Urinary bladder (tissue), 4 donors: ENCODE measurements around the gene SERPINA3. TPM values are rescaled to one million over a fixed set of nuclear protein-coding genes. Genes with fewer than 3 reads are reported as not detected.

Source experiments
- DNase-seq: peaks from one replicate; pipeline ENCODE4 v3.0.0-alpha.2; 2015; ENCODE audit errors: extremely low spot score
- H3K27ac ChIP-seq: one replicate; pipeline ENCODE4 v1.5.1; 2013; ENCODE audit warnings: low read depth, mild to moderate bottlenecking, moderate library complexity
- H3K36me3 ChIP-seq: one replicate; pipeline ENCODE4 v1.6.1; 2013; ENCODE audit warnings: mild to moderate bottlenecking, moderate library complexity; ENCODE audit not compliant: insufficient read depth
- H3K4me1 ChIP-seq: one replicate; pipeline ENCODE4 v1.6.1; 2013; ENCODE audit warnings: mild to moderate bottlenecking, moderate library complexity; ENCODE audit not compliant: insufficient read depth
- H3K4me3 ChIP-seq: one replicate; pipeline ENCODE4 v1.5.1; 2013; ENCODE audit warnings: low read depth, low read length
- WGBS: extraction: QIAGEN DNeasy Blood & Tissue Kit; methylation state at CpG from one replicate; pipeline ENCODE4 v1.1.7; 2013; 5-methylcytosine and 5-hydroxymethylcytosine counted together
- polyA plus RNA-seq: library from polyadenylated mRNA; stranded (reverse); fragments of 200-250 nt; gene quantifications from one replicate; pipeline ENCODE4 v1.2.3, GENCODE V29; 2013
- total RNA-seq: library from RNA; depleted of rRNA; stranded (reverse); fragments of >200 nt; gene quantifications from one replicate; pipeline ENCODE4 v1.2.3, GENCODE V29; 2014
- donor health status: healthy with polysubstance abuse.
- donor health status: healthy.

SERPINA3 gene
- total and polyA plus RNA-seq, 2 donors: 3.5 to 842 TPM

DNA sequence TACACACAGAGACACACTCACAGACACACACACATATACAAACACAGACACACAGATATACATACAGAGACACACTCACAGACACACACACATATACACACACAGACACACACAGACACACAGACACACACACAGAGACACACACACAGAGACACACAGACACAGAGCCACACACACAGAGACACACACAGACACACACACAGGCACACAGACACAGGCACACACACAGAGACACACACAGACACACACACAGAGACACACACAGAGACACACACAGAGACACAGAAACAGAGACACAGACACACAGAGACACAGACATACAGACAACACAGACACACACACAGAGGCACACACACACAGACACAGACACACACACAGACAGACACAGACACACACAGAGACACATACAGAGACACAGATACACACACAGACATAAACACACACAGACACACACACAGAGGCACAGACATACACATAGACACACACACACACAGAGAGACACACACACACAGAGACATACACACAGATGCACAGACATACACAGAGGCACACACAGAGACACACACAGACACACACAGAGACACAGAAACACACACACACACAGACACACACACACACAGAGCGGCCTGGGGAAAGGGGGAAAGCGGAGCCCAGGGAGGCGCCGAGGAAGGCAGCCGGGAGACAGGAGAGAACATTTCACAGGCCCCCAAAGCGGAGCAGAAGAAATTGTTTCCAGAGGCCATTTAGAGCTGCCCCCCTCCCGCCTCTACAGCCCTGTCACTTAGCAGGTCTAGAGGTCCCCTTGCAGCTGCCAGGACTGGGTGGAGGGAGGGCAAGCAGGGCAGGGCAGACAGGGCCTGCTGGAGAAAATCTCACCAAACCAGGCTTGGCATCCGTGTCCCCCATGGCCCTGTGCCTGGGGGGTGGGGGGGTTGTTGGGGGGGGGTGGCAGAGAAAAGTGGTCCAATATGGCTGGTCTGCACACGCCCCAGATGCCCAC, 38.9 kb downstream of the SERPINA3 start:
- no peak for DNase-seq
- H3K4me1 ChIP-seq: no peaks in the 10 kb centered on the region
- H3K4me3 ChIP-seq: no peak overlapping the region
- H3K27ac ChIP-seq: no peak overlapping the region
- no peaks in the 10 kb centered on the region for H3K36me3 ChIP-seq
- WGBS: 59% methylated on average over 9 of the region's 9 CpGs

DNA sequence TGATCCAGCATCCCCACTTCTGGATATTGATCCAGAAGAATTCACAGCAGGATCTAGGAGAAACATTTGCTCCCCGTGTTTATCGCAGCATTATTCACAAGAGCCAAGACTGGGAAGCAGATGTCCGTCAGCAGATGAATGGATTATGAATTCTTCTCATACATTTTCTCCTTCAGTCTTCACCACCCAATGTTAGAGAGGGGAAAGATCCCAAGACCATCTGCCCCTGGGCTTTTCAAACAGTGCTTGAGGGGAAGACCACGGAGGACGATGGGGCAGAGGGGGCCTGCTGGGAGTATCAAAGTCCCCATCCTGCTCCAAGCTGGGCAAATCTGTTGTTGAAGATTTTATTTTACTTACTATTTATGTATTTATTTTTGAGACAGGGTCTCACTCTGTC, 41.1 kb downstream of the SERPINA3 start:
- H3K36me3 ChIP-seq: no peaks in the 10 kb centered on the region
- no peak for DNase-seq
- no peak overlapping the region for H3K4me3 ChIP-seq
- H3K27ac ChIP-seq: no peak overlapping the region
- WGBS: 78% methylated on average over 5 of the region's 5 CpGs
- no peaks in the 10 kb centered on the region for H3K4me1 ChIP-seq

DNA sequence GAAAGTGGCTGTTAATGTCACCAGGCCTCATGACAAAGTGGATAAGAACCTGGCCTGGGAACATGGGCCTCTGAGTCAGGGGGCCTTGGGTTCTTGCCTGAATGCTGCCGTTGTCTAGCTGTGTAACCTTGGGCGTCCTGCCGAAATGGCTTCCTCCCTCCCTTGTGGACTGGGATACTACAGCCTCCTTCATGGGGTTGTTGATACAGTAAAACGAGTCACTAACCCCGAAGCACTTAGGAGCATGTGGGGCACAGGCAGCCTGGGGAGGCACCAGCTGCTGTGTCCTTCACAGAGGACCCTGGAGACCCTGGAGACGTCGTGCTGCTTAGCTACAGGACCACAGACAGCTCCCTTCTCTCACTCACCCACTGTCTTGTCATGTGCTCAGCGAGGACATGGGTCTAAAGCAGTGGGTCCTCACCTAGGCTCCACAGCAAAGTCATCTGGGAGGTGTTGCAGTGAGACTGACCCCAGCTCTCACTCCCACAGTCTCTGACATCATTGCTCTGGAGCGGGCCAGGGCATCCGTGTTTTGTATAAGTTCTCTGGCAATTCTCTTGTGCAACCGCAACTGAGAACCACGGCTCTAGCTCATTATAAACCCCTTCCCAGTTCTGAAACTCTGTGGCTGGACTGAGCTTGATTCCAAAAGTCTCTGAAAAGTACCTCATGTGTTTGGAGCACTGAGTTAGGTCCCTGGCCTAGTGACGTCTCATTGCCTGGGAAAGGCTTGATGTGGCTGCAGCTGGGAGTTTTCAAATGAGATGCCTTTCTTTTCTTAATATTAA, 42.1 kb downstream of the SERPINA3 start:
- 56% methylated on average over 13 of the region's 13 CpGs for WGBS
- H3K36me3 ChIP-seq: no peaks in the 10 kb centered on the region
- no peak for DNase-seq
- no peak overlapping the region for H3K4me3 ChIP-seq
- H3K4me1 ChIP-seq: no peaks in the 10 kb centered on the region
- H3K27ac ChIP-seq: no peak overlapping the region

DNA sequence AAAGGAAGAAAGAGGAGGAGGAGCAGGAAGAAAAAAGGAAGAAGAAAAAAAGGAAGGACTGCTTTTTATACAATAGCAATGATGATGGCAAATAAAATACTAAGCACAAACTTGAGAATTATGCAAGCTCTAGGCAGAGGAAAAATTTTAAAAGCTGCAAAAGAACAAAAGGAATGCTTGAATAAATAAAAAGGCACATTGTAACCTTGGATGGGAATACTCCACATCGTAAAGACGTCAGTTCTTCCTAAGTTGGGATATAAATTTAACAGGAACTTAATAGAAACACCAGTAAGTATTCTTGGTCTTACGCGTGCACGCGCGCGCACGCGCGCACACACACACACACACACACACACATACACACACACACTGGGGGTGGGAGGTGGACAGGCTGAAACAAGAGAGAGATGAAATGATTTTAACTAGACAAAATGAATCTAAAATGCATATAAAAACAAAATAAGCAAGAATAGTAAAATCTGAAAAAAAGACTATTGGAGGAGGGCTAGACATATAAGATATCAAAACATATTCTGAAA, 43.0 kb downstream of the SERPINA3 start:
- Histone ChIP-seq H3K4me1 (no peaks in the 10 kb centered on the region), H3K27ac (no peak overlapping the region), H3K36me3 (no peaks in the 10 kb centered on the region), H3K4me3 (no peak overlapping the region)
- DNase-seq: peak; percentile 43
- WGBS: 44% methylated on average over 11 of the region's 11 CpGs

DNA sequence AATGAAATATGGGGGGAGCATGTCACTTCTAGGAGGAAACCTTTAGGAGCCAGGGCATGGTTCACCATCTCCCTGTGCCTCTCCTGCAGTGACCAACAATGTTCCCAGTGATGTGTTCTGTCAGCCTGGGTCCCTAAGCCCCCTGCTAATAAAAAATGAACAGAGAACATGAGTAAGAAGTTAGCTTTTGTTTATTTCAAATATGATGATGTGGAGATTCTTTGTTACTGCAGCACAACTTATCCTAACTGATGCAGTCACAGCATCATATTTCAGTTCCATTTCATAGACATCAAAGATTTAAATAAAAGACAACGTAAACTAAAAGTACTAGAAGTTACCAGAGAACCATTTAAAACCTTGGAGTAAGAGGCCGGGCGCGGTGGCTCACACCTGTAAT, 43.9 kb downstream of the SERPINA3 start:
- Histone ChIP-seq H3K27ac (no peak overlapping the region), H3K36me3 (no peaks in the 10 kb centered on the region), H3K4me3 (no peak overlapping the region), H3K4me1 (no peaks in the 10 kb centered on the region)
- WGBS: 90% methylated on average over 4 of the region's 4 CpGs
- DNase-seq: no peak

DNA sequence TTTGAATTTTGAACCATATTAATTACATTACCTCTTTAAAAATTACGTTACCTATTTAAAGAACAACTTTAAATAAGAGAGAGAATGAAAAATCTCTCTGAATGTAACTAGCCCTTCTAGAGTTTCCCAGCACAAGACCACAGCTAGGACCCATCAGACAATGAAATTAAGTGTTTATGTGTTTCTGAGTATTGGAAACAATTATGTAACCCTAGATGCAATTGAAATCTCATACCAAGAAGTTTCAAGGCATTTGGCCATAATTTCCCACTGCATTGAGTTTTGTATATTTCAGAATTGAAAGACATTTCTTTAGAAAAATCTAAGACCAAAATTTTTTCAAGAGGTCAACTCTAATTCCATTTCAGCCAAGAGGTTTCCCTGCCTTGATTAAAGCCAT, 47.1 kb downstream of the SERPINA3 start:
- Histone ChIP-seq H3K4me3 (no peak overlapping the region), H3K4me1 (no peaks in the 10 kb centered on the region), H3K36me3 (no peaks in the 10 kb centered on the region), H3K27ac (no peak overlapping the region)
- WGBS: 85% methylated on average over 1 of the region's 1 CpG
- DNase-seq: no peak

DNA sequence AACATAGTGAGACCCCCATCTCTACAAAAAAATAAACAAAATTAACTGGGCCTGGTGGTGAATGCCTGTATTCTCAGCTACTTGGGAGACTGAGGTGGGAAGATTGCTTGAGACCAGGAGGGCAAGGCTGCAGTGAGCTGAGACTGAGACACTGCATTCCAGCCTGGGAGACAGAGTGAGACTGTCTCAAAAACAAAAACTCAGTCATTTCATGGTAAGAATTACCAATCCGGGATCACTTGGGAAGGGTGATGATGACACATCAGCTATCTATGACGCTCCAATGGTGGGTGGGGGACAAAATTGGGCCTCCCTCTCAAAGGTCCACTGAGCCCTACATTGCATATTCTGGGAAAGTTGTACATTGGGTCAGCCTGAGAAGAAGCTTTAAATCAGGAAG, 47.7 kb downstream of the SERPINA3 start:
- Histone ChIP-seq H3K36me3 (no peaks in the 10 kb centered on the region), H3K27ac (no peak overlapping the region), H3K4me1 (no peaks in the 10 kb centered on the region), H3K4me3 (no peak overlapping the region)
- 87% methylated on average over 2 of the region's 2 CpGs for WGBS
- DNase-seq: no peak

DNA sequence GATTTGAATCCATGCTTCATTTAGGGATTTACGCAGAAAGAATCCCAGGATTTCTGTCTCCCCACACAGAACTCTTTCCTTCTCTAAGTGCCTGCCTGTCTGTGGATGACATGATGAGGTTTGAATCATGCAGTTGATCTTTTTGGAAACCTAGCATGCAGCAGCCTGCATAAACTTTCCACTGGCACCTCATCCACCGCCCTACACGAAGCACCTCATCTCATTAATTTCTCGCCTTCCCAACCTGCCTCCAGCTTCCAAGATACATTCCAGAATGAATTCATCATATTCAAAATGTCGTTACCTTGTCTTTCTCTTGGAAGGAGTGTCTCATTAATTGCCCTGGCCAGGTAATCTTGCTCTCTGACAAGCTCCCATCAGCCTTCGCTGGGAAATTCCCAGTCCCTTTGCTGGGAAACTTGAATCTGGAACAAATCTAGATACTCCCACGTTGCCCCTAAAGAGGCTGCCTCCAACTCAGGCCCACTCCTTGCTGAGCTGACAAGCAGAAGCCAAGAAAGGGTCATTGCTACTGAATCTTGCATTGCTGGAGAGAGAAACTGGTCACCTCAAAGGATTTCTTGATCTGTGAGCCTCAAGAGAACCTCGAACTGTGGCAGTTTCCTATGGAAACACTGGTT, 48.2 kb downstream of the SERPINA3 start:
- H3K27ac ChIP-seq: no peak overlapping the region

DNA sequence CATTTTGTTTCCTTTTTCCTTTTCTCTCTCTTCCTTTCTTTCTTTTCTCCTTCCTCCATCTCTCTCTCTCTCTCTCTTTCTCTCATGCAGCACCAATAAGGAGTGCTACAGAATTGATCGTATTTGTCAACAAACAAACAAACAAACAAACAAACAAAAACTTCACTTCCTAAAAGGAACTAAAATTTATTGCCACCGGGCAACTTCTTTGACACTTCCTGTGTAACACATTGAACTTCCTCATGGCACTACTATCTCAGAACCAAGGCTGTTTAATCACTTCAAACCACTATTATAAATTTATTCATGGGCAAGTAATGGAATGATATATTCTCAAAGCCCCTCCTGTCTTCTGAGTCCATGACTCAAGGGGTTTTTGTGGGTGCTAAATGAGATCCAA, 51.3 kb downstream of the SERPINA3 start:
- no peak for DNase-seq
- Histone ChIP-seq H3K27ac (no peak overlapping the region), H3K36me3 (no peaks in the 10 kb centered on the region), H3K4me1 (no peaks in the 10 kb centered on the region), H3K4me3 (no peak overlapping the region)
- 64% methylated on average over 2 of the region's 2 CpGs for WGBS

More for the DNA sequence above, 48.2 kb downstream of the SERPINA3 start:
- WGBS: 74% methylated on average over 8 of the region's 8 CpGs
- DNase-seq: no peak
- Histone ChIP-seq H3K36me3 (no peaks in the 10 kb centered on the region), H3K4me3 (no peak overlapping the region), H3K4me1 (no peaks in the 10 kb centered on the region)

DNA sequence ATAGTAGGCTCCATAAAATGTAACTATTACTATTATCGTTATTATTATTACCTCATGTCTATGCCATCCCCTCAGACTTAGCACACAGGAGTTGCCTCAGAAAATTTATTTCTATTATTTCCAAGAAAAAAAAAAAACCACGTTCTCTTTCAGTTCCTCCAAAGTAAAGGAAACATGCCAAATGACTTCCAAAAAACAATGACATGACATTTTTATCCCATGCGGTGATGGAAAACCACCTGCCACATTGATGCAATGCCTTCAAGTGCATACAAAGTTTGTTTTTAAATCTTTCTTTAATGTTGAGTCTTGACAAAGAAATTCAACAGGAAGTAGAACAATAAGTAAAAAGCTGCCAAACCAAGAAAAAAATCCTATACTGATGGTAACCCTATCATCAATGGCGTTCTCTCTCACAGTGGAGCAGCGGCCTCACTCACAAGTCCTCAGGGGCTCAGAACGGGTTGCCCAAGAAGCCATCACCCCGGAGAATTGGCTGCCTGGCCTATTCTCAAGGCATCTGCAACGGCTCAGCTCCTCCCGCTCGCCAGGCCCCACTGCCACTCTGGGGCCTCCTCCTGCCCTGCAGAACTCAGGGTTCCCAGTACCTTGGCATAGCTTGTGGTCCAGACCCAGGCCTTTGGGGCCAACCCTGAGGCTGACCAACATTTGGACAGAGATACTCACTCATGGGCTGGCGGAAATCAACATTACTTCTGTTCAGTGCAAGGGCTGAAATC, 51.9 kb downstream of the SERPINA3 start:
- no peak overlapping the region for H3K27ac ChIP-seq
- no peaks in the 10 kb centered on the region for H3K36me3 ChIP-seq
- DNase-seq: no peak
- WGBS: 78% methylated on average over 11 of the region's 11 CpGs
- no peak overlapping the region for H3K4me3 ChIP-seq
- H3K4me1 ChIP-seq: no peaks in the 10 kb centered on the region

DNA sequence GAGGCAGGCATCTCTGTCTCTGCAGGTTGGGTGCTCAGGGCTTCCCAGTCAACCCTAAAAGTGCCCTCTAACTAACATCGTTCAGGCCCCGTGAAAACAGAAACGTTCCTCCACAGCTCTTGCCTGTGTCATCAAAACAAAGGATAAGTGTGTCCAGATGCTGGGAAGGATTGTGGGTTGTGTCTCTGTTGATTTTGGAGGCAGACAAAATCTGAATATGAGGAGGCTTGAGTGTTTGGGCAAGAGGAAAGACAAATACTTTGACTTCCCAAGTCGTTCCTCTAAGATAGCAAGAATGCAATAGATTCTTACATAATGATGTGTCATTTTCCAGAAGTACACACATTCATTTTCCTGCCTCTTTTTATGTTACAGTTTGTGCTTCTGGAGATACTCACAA, 52.9 kb downstream of the SERPINA3 start:
- Histone ChIP-seq H3K4me1 (no peaks in the 10 kb centered on the region), H3K36me3 (no peaks in the 10 kb centered on the region), H3K27ac (no peak overlapping the region), H3K4me3 (no peak overlapping the region)
- WGBS: 26% methylated on average over 4 of the region's 4 CpGs
- no peak for DNase-seq

DNA sequence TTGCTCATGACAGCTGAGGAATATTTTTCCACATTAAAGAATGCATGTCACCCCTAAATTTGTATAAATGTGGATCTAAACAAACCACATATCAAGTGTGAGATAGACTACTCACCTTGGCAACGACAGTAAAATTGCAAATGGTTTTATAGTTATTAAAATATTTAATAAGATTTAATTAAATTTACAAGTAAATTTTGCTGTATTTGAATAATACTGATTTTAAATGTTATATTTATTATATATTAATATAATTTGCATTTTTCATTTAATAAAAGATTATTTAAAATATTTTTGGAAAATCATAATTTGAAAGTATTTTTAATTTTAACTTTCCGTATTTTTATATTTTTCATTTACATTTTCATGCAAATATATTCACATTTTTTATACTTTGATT, 53.4 kb downstream of the SERPINA3 start:
- no peak for DNase-seq
- H3K27ac ChIP-seq: no peak overlapping the region
- WGBS: 70% methylated on average over 2 of the region's 2 CpGs
- no peaks in the 10 kb centered on the region for H3K4me1 ChIP-seq
- no peak overlapping the region for H3K4me3 ChIP-seq
- no peaks in the 10 kb centered on the region for H3K36me3 ChIP-seq
